GM12865 (cell line): ENCODE data around the gene HIP1R.
A peak's percentile ranks its signal among the peaks of the same experiment; 100 is the strongest.
"Not testable (repeated sequence)": the region's sequence is repeated elsewhere in the genome, so short reads cannot be mapped to it uniquely, and the experiment has no call there.

Source experiments
- DNase-seq: peaks from one replicate; pipeline ENCODE4 v3.0.0; 2010; ENCODE audit warnings: low read depth
- H3K4me3 ChIP-seq: 2 replicates; pipeline ENCODE4 v1.5.1; 2011; ENCODE audit warnings: mild to moderate bottlenecking, low read depth, low read length, control low read depth
- TF ChIP-seq, protein P1 (sequence below): IDR thresholded peaks from 2 replicates; pipeline ENCODE4 v1.5.1; 2011; ENCODE audit warnings: low read length, control low read depth, low read depth, inconsistent platforms; ENCODE audit not compliant: insufficient read depth; ENCODE audit errors: missing control alignments

The HIP1R gene

DNA sequence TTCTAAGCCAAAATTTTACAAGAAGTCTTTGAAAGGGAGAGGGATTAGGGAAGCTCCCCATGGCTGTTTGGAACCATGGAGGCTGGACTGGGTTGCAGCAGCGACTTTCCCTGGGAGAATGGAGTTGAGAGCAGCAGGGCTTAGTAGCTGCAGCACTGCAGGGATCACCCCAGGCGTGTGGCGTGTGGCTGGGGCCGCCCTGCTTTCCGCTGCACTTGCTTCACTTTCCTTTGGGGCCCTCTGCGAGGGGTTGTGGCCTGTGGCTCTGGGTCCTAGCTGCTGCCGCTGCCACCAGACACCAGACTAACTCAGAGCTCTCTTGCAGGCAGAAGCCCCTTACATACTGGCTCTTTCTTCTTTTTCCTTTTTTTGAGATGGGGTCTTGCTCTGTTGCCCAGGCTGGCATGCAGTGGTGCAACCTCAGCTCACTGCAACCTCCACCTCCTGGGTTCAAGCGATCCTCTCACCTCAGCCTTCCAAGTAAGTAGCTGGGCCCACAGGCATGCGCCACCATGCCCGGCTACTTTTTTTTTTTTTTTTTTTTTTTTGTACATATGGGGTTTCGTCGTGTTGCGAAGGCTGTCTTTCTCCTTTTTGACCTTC, 35.5 kb upstream of the HIP1R start:
- no peak for DNase-seq
- TF ChIP-seq, protein P1, sequence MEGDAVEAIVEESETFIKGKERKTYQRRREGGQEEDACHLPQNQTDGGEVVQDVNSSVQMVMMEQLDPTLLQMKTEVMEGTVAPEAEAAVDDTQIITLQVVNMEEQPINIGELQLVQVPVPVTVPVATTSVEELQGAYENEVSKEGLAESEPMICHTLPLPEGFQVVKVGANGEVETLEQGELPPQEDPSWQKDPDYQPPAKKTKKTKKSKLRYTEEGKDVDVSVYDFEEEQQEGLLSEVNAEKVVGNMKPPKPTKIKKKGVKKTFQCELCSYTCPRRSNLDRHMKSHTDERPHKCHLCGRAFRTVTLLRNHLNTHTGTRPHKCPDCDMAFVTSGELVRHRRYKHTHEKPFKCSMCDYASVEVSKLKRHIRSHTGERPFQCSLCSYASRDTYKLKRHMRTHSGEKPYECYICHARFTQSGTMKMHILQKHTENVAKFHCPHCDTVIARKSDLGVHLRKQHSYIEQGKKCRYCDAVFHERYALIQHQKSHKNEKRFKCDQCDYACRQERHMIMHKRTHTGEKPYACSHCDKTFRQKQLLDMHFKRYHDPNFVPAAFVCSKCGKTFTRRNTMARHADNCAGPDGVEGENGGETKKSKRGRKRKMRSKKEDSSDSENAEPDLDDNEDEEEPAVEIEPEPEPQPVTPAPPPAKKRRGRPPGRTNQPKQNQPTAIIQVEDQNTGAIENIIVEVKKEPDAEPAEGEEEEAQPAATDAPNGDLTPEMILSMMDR: no peak
- no peak overlapping the region for H3K4me3 ChIP-seq

DNA sequence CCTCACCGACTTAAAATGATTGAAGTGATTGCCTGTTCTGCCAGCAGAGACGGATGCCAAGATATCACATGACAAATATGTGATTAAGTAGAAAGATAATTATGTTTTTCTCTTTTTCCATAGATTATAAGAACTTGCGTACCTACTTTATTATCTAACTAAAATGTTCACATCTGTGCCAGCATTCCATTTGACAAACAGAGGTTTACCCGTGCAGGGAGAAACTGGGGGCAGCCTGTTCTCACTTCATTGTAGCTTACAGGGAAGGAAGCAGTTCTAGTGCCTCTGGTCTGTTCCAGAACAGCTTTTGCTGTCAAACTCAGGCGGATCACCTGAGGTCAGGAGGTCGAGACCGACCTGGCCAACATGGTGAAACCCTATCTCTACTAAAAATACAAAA, 31.3 kb upstream of the HIP1R start:
- TF ChIP-seq, protein P1: no peak
- H3K4me3 ChIP-seq: no peak overlapping the region
- DNase-seq: no peak

DNA sequence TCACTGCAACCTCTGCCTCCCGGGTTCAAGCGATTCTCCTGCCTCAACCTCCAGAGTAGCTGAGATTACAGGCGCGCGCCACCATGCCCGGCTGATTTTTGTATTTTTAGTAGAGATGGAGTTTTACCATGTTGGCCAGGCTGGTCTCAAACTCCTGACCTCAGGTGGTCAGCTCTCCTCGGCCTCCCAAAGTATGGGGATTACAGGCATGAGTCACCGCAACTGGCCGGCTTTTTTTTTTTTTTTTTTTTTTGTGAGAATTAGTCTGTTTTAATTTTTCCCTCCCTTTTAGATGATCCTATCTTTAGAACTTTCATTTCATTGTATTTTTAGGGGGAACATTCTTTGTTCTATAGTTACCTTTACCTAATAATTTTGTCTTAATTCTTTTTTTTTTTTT, 30.3 kb upstream of the HIP1R start:
- not testable (repeated sequence) for DNase-seq, H3K4me3 ChIP-seq

DNA sequence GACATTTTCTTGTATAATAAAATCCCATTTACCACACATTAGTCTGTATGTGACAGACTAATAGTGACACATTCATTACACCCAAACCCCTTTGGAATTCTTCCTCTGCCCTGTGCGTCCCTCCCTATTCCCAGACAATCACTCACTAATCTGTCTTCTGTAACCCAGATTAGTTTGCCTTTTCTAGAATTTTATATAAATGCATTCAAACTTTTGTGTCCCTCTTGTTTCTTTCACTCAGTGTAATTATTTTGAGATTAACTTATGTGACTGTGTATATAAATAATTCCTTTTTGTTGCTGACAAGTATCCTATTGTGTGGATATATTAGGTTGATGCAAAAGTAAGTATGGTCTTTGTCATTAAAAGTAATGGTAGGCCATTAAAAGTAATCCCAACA, 27.6 kb upstream of the HIP1R start:
- TF ChIP-seq, protein P1: no peak
- DNase-seq: no peak
- no peak overlapping the region for H3K4me3 ChIP-seq

DNA sequence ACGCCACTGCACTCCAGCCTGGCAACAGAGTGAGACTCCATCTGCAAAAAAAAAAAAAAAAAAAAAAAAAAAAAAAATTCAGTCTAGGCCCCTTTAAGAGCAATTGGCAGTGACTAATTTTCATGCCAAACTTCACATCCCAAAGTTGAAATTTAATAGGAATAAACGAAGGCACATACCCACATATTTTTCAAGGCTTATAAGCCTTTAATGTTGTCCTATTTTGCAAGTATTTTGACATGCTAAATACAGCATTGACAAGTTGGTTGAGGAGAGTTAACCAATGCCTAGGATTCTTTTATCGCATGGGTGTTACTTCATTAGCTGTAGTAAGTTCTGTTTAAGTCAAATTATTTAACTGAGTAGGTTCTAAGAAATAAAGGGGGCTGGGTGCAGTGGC, 23.5 kb upstream of the HIP1R start:
- TF ChIP-seq, protein P1: no peak
- DNase-seq: no peak
- no peak overlapping the region for H3K4me3 ChIP-seq

DNA sequence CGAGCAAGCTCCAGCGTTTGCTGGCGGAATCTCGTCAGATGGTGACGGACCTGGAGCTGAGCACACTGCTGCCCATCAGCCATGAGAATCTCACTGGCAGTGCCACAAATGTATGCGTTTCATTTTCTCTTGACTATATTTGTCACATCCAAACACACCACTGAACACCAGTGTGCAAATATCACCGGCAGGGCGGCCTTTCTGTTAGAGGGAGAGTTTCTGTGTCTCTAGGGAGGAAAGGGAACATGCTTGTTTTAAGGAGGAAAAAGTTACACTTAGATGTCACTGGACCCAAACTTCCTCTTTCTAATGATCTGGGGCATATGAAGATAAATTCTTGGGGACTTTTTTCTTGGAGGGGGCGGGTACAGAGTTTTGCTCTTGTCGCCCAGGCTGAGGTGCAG, 21.9 kb upstream of the HIP1R start:
- H3K4me3 ChIP-seq: no peak overlapping the region
- TF ChIP-seq, protein P1: no peak
- DNase-seq: peak; percentile 69

DNA sequence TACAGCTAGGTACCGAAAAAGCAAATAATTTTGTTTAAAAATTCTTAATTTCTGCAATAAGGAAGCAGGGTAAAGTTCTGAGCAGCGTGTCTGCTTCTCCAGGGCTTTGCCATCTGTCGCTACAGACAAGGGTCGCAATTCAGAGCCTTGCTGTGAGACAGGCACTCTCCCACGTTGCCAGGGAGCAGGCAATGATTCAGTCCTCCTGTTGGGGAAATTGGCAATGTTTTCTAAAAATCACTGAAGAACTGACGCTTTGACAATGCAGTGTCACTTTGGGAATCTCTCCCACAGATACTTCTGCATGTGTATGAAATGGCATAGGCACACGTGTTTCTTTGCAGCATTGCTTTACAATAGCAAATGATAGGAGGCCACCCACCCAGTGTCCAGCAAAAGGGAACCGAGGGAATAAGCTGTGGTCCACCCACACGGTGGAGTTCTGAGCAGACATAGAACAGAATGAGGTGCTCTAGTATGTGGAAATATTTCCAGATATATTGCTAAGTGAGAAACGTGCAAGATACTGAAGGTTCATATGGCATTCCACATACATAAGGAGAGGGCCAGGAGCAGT, 16.0 kb upstream of the HIP1R start:
- TF ChIP-seq, protein P1: no peak
- DNase-seq: no peak
- no peak overlapping the region for H3K4me3 ChIP-seq
